ENCODE results near the gene GABRA1.

GABRA1 gene

GRCh38 chr5:161847941-161848391, at the start of gene GABRA1:
Gene GABRA1 (plus strand): TSS chr5:161848120. CDS start chr5:161850811, 2,691 bp downstream.
- no peak for DNase-seq (ENCODE audit: low read depth)

GRCh38 chr5:161799316-161799715, 48.6 kb upstream of the GABRA1 start:
- DNase-seq (ENCODE audit: low read depth), result no peak

DNA sequence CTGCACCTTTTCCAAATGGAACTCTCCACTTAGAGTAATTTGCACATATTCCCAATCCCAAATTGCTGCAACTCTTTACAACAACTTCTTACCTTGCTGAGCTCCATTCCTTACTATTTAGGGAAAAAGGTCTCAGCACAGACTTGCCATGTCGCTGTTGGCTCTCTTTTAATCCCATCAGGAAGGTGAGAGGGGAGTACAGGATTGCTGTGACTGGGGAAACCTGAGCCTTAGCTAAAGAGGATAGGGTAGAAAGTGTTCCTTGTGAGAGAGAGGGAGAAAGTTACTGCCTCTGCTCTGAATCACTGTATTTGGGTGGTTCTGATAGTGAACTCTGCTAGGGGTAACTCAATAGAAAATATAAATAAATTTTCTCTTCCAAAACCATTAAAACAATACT, 43.7 kb upstream of the GABRA1 start:
- no peak for DNase-seq (ENCODE audit: low read depth)

DNA sequence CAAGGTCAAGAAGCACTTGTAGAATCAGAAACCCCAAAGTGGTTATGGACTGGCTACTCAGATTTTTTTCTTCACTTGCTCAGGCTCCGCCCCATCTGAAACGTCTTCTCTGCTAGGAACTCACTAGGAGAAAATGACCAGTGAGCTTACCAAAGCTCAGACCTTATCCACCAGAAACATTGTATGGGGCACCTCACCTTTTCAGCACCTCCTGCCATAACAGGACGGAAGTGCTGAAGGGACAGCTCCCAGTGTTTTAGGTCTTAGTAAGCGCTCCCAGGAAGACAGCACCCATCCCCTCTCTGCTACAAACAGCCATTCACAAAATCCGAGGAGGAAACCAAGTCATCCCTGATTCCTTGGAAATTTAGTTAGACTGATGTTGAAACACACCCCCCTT, 1.2 kb upstream of the GABRA1 start:
- no peak for DNase-seq (ENCODE audit: low read depth)

DNA sequence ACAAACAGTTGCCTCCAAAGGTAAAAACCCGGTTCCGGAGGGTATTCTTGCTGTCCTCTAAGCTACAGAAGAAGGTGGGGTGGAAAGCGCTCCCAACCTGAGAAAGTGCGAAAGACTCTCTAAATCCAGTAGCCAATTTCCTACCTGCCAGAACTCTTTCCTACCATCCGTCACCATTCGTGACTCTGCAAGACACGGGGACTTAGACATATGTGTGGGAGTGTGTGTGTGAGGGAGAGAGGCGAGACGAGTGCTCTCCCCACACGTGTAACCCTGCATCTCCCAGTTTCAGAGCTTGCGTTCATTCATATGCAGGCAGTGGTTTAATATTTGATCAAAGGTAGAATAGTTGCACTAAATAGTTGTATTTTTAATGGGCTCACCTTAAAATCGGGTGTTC, 473 bp upstream of the GABRA1 start:
- DNase-seq (ENCODE audit: low read depth), result no peak

DNA sequence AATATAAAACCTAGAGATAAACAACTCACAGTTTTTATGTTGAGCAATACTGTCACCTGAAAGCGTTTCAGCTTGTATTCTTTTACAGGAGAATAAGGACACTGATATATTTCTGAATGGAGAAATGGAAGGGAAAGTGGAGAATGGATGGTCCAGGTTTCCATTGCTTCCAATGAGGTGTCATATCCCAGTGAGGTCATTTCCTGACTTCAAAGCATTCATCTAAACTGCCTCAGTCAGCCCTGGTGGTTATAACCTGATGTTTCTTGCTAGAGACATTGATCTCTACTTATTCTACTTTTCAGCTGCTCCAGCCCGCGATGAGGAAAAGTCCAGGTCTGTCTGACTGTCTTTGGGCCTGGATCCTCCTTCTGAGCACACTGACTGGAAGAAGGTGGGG, 2.6 kb downstream of the GABRA1 start:
- no peak for DNase-seq (ENCODE audit: low read depth)

DNA sequence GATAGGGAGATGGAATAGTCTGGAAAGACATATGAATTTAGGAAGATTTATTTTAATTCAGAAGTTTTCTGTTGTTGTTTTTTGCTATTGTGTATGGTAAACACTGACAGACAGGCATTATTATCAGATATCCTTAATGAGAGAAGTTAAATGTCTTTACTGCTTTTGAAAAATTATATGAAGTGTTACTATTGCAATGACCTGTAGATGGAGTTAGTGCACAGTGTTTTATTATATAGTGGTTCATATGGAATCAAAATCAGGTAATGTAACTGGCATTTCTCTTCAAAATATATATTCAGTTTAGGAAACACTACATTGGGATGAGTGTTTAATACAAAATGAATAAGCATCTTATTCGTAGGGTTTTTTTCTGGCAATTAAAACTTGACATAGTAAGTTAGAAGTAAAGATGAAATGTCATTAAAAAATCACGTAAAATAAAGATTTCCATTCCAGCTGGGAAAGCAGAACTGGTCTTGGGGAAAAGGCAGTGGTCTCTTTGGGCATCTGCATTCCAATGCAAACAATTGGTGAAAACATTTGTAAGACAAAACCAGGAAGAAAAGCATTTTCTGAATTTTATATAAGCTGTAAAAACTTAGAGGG, 3.9 kb downstream of the GABRA1 start:
- no peak for DNase-seq (ENCODE audit: low read depth)

DNA sequence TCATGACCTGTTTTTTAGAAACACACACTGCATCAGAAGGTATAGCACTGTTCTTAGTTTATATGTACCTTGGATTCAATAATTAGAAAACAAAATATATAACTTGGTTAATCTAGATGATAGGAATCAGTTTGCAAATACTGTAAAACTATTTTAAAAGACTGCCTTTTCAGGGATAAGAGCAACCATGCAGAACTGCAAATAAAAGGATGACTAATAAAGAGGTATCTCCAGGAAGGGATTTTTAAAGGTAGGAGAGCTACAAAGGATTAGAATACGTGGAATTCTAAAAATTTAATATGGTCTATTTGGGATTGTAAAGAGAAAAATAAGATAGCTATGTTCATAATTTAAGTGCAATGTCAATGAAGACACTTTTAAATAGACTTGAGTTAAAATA, 9.4 kb downstream of the GABRA1 start:
- no peak for DNase-seq (ENCODE audit: low read depth)

GRCh38 chr5:161863259-161863658, 15.3 kb downstream of the GABRA1 start:
- DNase-seq (ENCODE audit: low read depth), result no peak

DNA sequence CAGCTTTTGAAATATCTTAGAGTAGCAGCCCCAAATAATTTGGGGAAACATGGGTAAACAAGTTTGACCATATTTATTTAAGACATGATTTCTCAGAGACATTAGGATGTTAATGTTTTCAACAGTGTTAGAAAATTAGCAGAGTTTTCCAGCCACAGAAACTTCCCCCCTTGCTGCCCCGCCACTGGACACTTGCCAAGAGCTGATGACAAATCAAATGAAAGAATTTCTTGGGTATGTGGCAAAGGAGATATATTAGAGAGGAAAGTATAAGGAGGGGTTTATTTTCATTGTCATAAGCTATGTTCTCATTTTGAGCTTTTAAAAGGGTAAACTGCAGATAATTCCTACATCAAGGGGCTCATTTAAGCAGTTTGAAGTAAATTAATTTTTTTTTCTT, 15.9 kb downstream of the GABRA1 start:
- no peak for DNase-seq (ENCODE audit: low read depth)

DNA sequence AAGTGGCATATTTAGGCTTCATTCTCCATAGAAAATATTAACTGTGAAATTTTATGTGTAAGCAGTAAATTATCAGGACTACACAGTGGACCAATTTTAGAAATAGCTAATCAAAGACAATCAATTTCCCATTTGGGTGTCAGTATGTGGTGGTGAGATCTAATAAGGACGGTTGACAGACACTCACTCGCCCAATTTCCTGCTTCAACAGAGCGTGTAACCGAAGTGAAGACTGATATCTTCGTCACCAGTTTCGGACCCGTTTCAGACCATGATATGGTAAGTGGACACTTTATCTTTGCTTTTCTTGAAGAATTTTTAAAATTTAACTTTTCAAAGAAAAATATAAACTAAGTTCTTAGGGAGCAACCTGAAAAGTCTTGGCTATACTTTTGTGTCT, 17.6 kb downstream of the GABRA1 start:
- no peak for DNase-seq (ENCODE audit: low read depth)

DNA sequence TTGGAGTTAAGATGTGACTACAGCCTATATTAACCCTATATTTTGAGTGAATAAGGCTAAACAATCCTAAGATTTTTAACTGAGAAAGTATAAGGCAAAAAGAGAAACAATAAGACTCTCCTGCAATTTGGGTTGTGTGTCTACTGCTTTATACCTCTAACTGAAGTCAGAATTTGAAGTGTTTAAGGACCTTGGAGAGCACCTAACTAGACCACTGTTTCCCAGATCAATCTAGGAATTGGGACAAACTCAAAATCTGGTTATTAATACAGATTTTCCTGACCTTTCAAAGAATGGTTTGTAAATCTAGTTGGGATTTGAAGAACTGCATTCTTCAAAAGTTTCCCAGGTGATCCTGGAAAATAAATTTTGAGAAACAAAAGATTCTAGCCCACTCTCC, 42.1 kb downstream of the GABRA1 start:
- no peak for DNase-seq (ENCODE audit: low read depth)

GRCh38 chr5:161895514-161895913, 47.6 kb downstream of the GABRA1 start:
- DNase-seq (ENCODE audit: low read depth), result no peak

DNA sequence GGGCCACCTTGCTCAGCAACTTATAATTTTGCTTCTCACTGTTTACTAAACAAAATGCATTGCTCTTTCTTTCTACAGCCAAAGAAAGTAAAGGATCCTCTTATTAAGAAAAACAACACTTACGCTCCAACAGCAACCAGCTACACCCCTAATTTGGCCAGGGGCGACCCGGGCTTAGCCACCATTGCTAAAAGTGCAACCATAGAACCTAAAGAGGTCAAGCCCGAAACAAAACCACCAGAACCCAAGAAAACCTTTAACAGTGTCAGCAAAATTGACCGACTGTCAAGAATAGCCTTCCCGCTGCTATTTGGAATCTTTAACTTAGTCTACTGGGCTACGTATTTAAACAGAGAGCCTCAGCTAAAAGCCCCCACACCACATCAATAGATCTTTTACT, 49.1 kb downstream of the GABRA1 start:
- DNase-seq (ENCODE audit: low read depth), result no peak

DNA sequence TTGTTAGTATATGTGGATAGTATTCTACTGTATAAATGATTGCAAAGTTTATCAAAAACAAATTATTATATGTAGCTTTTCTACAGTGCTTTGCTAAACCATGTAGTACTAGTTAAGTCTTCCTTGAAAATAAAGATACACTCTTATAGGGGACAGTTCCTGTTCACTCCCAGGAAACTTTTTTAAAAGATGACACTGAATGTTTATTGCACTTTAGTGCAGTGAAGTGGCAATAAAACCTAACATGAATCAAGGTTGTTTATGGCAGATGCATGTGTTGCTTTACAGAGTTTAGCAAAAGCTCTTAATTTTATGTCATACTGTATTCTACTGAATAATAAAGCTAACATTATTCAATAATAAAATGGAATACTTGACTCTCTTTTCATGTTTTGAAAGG, 51.7 kb downstream of the GABRA1 start:
- DNase-seq (ENCODE audit: low read depth), result no peak

DNA sequence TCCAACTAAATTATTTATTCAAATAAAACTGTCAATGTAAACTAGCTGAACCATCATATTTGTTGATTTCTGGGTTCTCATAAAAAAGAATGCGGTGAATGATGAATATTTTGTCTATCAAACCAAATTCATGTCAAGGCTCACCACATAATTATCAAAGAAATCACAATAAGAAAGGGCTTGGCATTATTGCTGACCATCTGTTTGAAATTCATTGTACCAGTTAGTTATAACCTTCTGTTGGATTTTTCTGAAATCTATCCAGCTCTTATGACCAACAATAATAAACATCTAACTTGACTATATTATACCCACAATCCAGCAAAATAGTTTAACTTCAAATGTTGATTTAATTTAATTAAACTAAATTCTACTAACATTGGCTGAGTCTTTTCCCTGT, 53.1 kb downstream of the GABRA1 start:
- no peak for DNase-seq (ENCODE audit: low read depth)

DNA sequence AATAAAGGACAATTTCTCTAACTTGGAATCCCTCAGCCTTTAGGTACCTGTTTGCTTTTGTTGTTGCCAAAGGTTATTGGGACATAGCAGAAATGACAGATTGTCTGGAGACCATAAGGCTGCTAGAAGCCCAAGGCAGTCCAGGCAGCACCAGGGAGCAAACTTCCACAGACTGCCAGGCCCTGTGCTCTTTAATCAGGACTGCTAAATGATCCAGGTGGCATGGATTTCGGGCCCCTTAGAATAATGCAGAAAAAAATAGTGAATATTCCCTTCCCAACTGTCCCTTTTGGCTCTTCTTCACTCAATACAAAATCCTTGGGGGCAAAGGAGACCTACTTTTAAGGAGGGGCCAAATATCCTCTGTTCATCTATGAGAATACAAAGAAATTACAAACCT, 73.9 kb downstream of the GABRA1 start:
- no peak for DNase-seq (ENCODE audit: low read depth)

- no peak for DNase-seq (ENCODE audit: low read depth)
Measured at GRCh38 chr5:161924270-161924669, 76.3 kb downstream of the GABRA1 start.

DNA sequence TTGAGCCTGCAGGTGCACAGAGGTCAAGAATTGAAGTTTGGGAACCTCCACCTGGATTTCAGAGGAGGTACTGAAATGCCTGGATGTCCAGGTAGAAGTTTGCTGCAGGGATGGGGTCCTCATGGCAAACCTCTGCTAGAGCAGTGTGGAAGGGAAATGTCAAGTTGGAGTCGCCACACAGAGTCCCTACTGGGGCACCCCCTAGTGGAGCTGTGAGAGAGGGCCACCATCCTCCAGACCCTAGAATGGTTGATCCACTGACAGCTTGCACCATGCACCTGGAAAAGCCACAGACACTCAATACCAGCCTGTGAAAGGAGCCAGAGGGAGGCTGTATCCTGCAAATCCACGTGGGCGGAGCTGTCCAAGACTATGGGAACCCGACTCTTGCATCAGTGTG, 78.0 kb downstream of the GABRA1 start:
- no peak for DNase-seq (ENCODE audit: low read depth)

- DNase-seq (ENCODE audit: low read depth), result no peak
Measured at GRCh38 chr5:161934486-161934885, 86.6 kb downstream of the GABRA1 start.

DNA sequence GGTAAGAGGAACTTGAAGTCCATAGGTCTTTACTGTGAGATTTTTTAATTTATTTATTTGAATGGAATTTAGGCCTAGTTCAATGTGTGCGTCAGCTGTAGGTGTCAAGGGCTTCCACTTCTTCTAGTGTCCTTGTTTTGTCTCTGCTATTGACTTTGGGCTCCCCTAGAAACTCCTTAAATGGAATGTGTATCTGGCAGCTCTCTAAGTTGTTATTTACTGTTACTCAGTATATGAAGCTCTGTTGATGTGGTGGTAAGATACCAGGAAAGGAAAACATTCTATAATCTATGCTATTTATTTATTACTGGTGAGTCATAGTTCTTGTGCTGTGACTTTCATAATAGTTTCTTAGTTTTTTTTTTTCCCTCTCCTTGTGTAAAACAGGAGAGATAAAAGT, 97.1 kb downstream of the GABRA1 start:
- DNase-seq (ENCODE audit: low read depth), result no peak

DNA sequence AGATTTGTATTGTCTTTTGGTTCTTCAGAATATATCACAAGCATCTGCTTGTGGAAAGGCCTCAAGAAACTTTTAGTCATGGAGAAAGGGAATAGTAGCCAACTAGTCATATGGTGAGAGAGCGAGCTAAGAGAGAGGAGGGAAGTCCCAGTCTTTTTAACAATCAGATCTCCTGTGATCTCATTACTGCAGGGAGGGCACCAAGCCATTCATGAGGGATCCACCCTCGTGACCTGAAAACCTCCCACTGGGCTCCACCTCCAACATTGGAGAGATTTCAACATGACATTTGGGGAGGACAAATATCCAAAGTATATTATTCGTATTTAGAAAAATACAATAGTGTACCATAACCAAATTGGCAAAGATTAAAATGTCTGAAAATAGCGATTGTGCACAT, 99.0 kb downstream of the GABRA1 start:
- DNase-seq (ENCODE audit: low read depth), result no peak
